B cell (primary cell): ENCODE results near the gene PGLYRP2. TPM values are rescaled to one million over a fixed set of nuclear protein-coding genes. Genes with fewer than 3 reads are reported as not detected.

Experiments used
- ATAC-seq: fragments of 200-7000 bp; cut with Tn5 transposase; one replicate; pipeline ENCODE4 v1.10.0; 2021; ENCODE audit warnings: low read depth, mild to moderate bottlenecking, moderate number of reproducible peaks, moderate library complexity
- CTCF ChIA-PET: fragments of 350-600 bp; sonication (Branson Sonifier 250); formaldehyde crosslinking; loops from one replicate; lab custom pipeline; 2021; ENCODE audit warnings: antibody characterized with exemption, inconsistent platforms; lab: Charles Lee
- POLR2A ChIA-PET: fragments of 350-600 bp; sonication (Branson Sonifier 250); formaldehyde crosslinking; loops from one replicate; lab custom pipeline; 2021; ENCODE audit warnings: antibody characterized with exemption; lab: Charles Lee
- DNase-seq: peaks from one replicate; pipeline ENCODE4 v3.0.0; 2013
- H2AFZ ChIP-seq: 2 replicates; pipeline ENCODE4 v1.6.1; 2012; ENCODE audit warnings: mild to moderate bottlenecking, low read depth, low read length; ENCODE audit not compliant: insufficient read depth, poor library complexity, severe bottlenecking
- H3K27ac ChIP-seq, 2 donors: 1 replicate in 1 of 2; 2 replicates in 1 of 2; pipeline ENCODE4 v1.5.1; 2012 to 2013; ENCODE audit warnings: low read length in 2 of 2, mild to moderate bottlenecking in 2 of 2, moderate library complexity in 1 of 2
- H3K27me3 ChIP-seq, 4 experiments: fragments of 200-600 bp in 1 of 4; sonication (generic) in 1 of 4; replicated peaks in 1 of 4; 1 replicate in 2 of 4; 2 replicates in 2 of 4; pipeline versions ENCODE4 v1.6.1 to v1.7.0; 2013 to 2016; ENCODE audit warnings: low read length in 3 of 4, mild to moderate bottlenecking in 2 of 4, mixed read lengths in 1 of 4, moderate library complexity in 1 of 4; ENCODE audit not compliant: insufficient read depth in 4 of 4, control insufficient read depth in 3 of 4; ENCODE audit errors: control extremely low read depth in 1 of 4
- H3K36me3 ChIP-seq, 2 experiments: replicated peaks in 1 of 2; 1 replicate in 1 of 2; 2 replicates in 1 of 2; pipeline versions ENCODE4 v1.6.1 to v1.7.1; 2013; ENCODE audit warnings: low read length in 1 of 2; ENCODE audit not compliant: insufficient read depth in 2 of 2, control insufficient read depth in 1 of 2; ENCODE audit errors: control extremely low read depth in 1 of 2, extremely low read depth in 1 of 2
- H3K4me1 ChIP-seq, 2 donors: fragments of 200-600 bp in 1 of 2; sonication (generic) in 1 of 2; 1 replicate in 1 of 2; 2 replicates in 1 of 2; pipeline versions ENCODE4 v1.5.1 to v1.6.1; 2013 to 2017; ENCODE audit warnings: low read length in 2 of 2; ENCODE audit not compliant: control insufficient read depth in 2 of 2, insufficient read depth in 2 of 2
- H3K4me2 ChIP-seq: replicated peaks from 2 replicates; pipeline ENCODE3; 2012; ENCODE audit warnings: mild to moderate bottlenecking, low read depth, low read length; ENCODE audit not compliant: poor library complexity, severe bottlenecking
- H3K4me3 ChIP-seq, 5 experiments: fragments of 200-600 bp in 1 of 5; sonication (generic) in 1 of 5; 1 replicate in 3 of 5; 2 replicates in 2 of 5; pipeline versions ENCODE4 v1.5.1 to v1.7.0; 2011 to 2016; ENCODE audit warnings: low read length in 4 of 5, mild to moderate bottlenecking in 4 of 5, low read depth in 2 of 5, control low read depth in 1 of 5, moderate library complexity in 1 of 5; ENCODE audit not compliant: insufficient read depth in 1 of 5; ENCODE audit errors: control extremely low read depth in 1 of 5, extremely low read depth in 1 of 5
- H3K79me2 ChIP-seq: fragments of 200-600 bp; sonication (generic); one replicate; pipeline ENCODE4 v1.6.0; 2016; ENCODE audit warnings: low read length; ENCODE audit not compliant: control insufficient read depth, insufficient read depth
- H3K9ac ChIP-seq: fragments of 200-600 bp; sonication (generic); 2 replicates; pipeline ENCODE4 v1.6.1; 2017; ENCODE audit warnings: mild to moderate bottlenecking, low read length, moderate library complexity
- H3K9me3 ChIP-seq, 3 donors: one replicate each; pipeline versions ENCODE4 v1.6.1 to v1.7.1; 2013; ENCODE audit warnings: low read length in 2 of 3; ENCODE audit not compliant: control insufficient read depth in 2 of 3, insufficient read depth in 1 of 3; ENCODE audit errors: control extremely low read depth in 1 of 3
- H4K20me1 ChIP-seq: 2 replicates; pipeline ENCODE4 v1.6.0; 2012; ENCODE audit warnings: mild to moderate bottlenecking, low read length; ENCODE audit not compliant: insufficient read depth, control insufficient read depth, poor library complexity, severe bottlenecking
- H3K27ac Mint-ChIP-seq: one replicate; pipeline ENCODE4 v1.8.0; 2021; ENCODE audit warnings: mixed read lengths
- H3K27me3 Mint-ChIP-seq: one replicate; pipeline ENCODE4 v1.8.0; 2021; ENCODE audit warnings: mixed read lengths
- H3K4me1 Mint-ChIP-seq: one replicate; pipeline ENCODE4 v1.8.0; 2021; ENCODE audit warnings: mixed read lengths
- H3K4me3 Mint-ChIP-seq: one replicate; pipeline ENCODE4 v1.8.0; 2021; ENCODE audit warnings: mixed read lengths
- H3K9me3 Mint-ChIP-seq: one replicate; pipeline ENCODE4 v1.8.0; 2022; ENCODE audit warnings: mixed read lengths; ENCODE audit not compliant: insufficient read depth
- EZH2 ChIP-seq: IDR thresholded peaks from 2 replicates; pipeline ENCODE4 v1.6.1; 2012; ENCODE audit warnings: borderline replicate concordance, low read depth, mild to moderate bottlenecking, moderate library complexity, low read length; ENCODE audit not compliant: insufficient read depth, poor library complexity, severe bottlenecking
- WGBS: methylation state at CpG from one replicate; pipeline ENCODE4 v1.1.5; 2013; ENCODE audit warnings: missing lambda C conversion rate; ENCODE audit not compliant: insufficient coverage; 5-methylcytosine and 5-hydroxymethylcytosine counted together
- intact Hi-C: fragments of 100-400 bp; cut with micrococcal nuclease; formaldehyde crosslinking; loops from one replicate; pipeline ENCODE4 v1.10.0; 2022
- polyA plus RNA-seq: library from polyadenylated mRNA; depleted of rRNA; stranded (reverse); fragments of >200 nt; gene quantifications from 2 replicates; pipeline ENCODE4 v1.2.3, GENCODE V29; 2012
- total RNA-seq, 2 donors: library from RNA; stranded (reverse); fragments of 120-200 nt in 1 of 2; gene quantifications; 1 replicate in 1 of 2; 2 replicates in 1 of 2; pipeline versions ENCODE4 v1.2.3 to v1.2.4, GENCODE V29; 2013 to 2022
- TF ChIP-seq, protein P1 (sequence below): fragments of 200-600 bp; IDR thresholded peaks from one replicate; pipeline ENCODE4 v1.8.0; 2022; ENCODE audit warnings: antibody characterized with exemption, mild to moderate bottlenecking

PGLYRP2 gene
- total and polyA plus RNA-seq, 2 donors (not counting 1 experiment from before 2014, with no cell fraction given), result not detected

DNA sequence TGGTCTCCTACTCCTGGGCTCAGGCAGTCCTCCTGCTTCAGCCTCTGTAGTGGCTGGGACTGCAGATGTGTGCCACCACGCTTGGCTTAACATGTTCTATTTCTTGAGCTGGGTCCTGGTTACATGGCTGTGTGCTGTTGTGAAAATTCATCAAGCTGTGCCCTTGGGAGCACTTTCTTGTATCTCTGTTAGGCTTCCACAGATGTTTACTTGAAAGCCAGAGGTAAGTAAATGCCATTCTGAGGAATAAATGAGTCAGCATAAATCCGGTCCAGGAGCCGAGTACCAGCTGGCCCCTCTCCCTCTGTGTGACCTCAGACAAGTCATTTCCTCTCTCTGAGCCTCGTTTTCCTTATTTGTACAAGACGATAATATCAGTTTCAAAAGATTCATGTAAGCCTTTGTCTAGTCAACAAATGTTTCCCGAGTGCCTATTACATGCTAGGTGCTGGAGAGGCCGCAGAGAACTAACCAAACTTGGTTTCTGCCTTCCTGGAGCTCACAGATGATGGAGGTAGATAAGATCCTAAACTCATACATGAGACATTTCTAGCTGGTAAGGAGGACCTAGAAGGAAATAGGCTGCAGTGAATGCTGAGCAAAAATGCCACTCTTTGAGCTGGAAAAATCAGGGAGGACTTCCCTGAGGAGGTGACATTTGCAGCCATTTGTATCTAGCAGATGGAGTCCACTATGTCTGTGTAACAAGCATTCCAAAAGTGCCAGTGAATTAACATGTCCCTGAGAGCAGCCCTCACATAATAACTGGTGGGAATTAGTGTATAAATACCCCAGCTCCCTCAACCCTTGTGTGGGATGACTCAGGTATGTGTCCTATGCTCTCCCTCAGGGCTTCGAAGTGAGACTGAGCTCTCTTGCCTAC is 12.2 kb downstream of the PGLYRP2 start:
- peaks cover 41 to 53% of the 10 kb centered on the region in 2 donors for H3K4me1 ChIP-seq
- WGBS, result 15% methylated on average over 5 of the region's 8 CpGs

More for the DNA sequence above, 12.2 kb downstream of the PGLYRP2 start:
- no peak overlapping the region for H3K27ac ChIP-seq
- peak overlapping the region; percentile 68 for H3K27ac Mint-ChIP-seq
- no peak overlapping the region for H2AFZ ChIP-seq
- peaks cover 0 to 2% of the 10 kb centered on the region in 2 experiments for H3K36me3 ChIP-seq
- H4K20me1 ChIP-seq, result peaks cover 9% of the 10 kb centered on the region
- H3K9me3 Mint-ChIP-seq, result no peaks in the 10 kb centered on the region
- peaks cover 0 to 8% (median 0%) of the 10 kb centered on the region in 3 donors for H3K9me3 ChIP-seq
- peak overlapping the region; percentile 25 for H3K4me2 ChIP-seq
- intact Hi-C loops, result no loop called here
- peaks cover 19% of the 10 kb centered on the region for H3K27me3 Mint-ChIP-seq
- no peak overlapping the region for H3K9ac ChIP-seq
- ChIA-PET CTCF (interaction anchor here (0.6 to 2.3 kb wide), 5 partner anchors 17 to 95 kb away, joined by 3 to 10 read pairs (median 3); partner anchors contain the start of genes AKAP8L and WIZ), POLR2A (interaction anchor here (0.7 kb wide), 2 partner anchors 44 to 93 kb away, joined by 4 read pairs; no protein-coding TSS in a partner anchor)
- ATAC-seq (no peak), DNase-seq (no peak)
- peaks cover 53% of the 10 kb centered on the region for H3K79me2 ChIP-seq
- peak overlapping the region; percentile 47 for H3K4me3 Mint-ChIP-seq
- H3K4me3 ChIP-seq, result no peak overlapping the region
- peaks cover 48% of the 10 kb centered on the region for H3K4me1 Mint-ChIP-seq
- peaks cover 0 to 24% (median 8%) of the 10 kb centered on the region in 4 experiments for H3K27me3 ChIP-seq
- TF ChIP-seq EZH2, result no peak
- TF ChIP-seq, protein P1, sequence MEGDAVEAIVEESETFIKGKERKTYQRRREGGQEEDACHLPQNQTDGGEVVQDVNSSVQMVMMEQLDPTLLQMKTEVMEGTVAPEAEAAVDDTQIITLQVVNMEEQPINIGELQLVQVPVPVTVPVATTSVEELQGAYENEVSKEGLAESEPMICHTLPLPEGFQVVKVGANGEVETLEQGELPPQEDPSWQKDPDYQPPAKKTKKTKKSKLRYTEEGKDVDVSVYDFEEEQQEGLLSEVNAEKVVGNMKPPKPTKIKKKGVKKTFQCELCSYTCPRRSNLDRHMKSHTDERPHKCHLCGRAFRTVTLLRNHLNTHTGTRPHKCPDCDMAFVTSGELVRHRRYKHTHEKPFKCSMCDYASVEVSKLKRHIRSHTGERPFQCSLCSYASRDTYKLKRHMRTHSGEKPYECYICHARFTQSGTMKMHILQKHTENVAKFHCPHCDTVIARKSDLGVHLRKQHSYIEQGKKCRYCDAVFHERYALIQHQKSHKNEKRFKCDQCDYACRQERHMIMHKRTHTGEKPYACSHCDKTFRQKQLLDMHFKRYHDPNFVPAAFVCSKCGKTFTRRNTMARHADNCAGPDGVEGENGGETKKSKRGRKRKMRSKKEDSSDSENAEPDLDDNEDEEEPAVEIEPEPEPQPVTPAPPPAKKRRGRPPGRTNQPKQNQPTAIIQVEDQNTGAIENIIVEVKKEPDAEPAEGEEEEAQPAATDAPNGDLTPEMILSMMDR, result no peak
